ENCODE measurements around the gene GLRX. TPM values are rescaled to one million over a fixed set of nuclear protein-coding genes. Genes with fewer than 3 reads are reported as not detected.

Gene GLRX
- total and polyA plus RNA-seq, 2 of the 13 experiments (the other 11 are each of a cell fraction or from before 2014, with no cell fraction given): 63.8 to 499 TPM

DNA sequence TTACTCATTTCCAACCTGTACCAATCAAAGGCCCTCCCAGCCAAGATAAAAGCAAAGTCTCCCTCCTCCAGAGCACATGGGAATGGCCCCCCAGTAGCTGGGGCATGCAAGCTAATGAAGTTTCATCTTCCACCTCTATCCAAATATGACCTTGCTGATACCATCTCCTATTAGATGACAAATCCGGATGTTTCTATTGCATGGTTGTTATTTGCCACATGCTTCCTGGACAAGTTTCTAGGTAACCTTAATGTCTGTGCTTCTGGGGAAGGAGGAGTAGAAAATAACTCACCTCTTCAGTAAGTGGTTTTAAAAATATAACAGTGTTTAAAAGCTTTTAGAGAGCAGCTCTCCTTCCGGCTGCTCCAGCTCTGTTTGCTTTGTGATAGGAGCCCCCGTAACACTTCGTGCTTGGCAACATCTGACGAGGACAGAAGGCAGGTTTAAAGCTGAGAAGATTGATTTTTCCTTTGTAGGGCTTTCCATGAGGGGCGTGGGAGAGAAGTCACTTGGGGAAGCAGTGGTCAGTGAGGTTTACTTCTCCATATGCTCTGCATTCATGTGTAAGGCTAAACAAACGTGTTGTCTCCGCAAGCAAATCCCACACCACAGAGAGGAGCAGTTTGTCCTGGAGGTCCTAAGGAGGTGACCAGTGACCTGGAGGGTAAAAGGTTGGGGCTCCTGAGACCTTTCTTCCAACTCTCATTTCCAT, 40.3 kb upstream of the GLRX start (continued):
- TF ChIP-seq ZZZ3 (CRISPR knock-in tag; IDR thresholded peaks at IDR 0.05; ENCODE audit: borderline replicate concordance) (no peak), ETV5 (CRISPR knock-in tag; IDR thresholded peaks at IDR 0.05; ENCODE audit: borderline replicate concordance) (peak; percentile 99), MED8 (CRISPR knock-in tag; IDR thresholded peaks at IDR 0.05; ENCODE audit: insufficient replicate concordance) (peak; percentile 71), HNRNPLL (IDR thresholded peaks at IDR 0.05; ENCODE audit: low read depth, low read length, poor library complexity, severe bottlenecking) (no peak), DNMT1 (CRISPR knock-in tag; IDR thresholded peaks at IDR 0.05) (no peak), SALL2 (CRISPR knock-in tag; IDR thresholded peaks at IDR 0.05) (no peak), HOXA3 (CRISPR knock-in tag; IDR thresholded peaks at IDR 0.05) (peak; percentile 26; the same call in 1 of the 2 replicates), ZNF296 (CRISPR knock-in tag; conservative IDR thresholded peaks at IDR 0.05) (no peak)
- TF ChIP-seq, protein P1, sequence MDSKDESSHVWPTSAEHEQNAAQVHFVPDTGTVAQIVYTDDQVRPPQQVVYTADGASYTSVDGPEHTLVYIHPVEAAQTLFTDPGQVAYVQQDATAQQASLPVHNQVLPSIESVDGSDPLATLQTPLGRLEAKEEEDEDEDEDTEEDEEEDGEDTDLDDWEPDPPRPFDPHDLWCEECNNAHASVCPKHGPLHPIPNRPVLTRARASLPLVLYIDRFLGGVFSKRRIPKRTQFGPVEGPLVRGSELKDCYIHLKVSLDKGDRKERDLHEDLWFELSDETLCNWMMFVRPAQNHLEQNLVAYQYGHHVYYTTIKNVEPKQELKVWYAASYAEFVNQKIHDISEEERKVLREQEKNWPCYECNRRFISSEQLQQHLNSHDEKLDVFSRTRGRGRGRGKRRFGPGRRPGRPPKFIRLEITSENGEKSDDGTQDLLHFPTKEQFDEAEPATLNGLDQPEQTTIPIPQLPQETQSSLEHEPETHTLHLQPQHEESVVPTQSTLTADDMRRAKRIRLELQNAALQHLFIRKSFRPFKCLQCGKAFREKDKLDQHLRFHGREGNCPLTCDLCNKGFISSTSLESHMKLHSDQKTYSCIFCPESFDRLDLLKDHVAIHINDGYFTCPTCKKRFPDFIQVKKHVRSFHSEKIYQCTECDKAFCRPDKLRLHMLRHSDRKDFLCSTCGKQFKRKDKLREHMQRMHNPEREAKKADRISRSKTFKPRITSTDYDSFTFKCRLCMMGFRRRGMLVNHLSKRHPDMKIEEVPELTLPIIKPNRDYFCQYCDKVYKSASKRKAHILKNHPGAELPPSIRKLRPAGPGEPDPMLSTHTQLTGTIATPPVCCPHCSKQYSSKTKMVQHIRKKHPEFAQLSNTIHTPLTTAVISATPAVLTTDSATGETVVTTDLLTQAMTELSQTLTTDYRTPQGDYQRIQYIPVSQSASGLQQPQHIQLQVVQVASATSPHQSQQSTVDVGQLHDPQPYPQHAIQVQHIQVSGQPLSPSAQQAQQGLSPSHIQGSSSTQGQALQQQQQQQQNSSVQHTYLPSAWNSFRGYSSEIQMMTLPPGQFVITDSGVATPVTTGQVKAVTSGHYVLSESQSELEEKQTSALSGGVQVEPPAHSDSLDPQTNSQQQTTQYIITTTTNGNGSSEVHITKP (CRISPR knock-in tag; IDR thresholded peaks at IDR 0.05; ENCODE audit: low read depth): 0 out of 2 replicates have a peak, but pooled peaks have one; percentile 18
- TF ChIP-seq, protein P2, sequence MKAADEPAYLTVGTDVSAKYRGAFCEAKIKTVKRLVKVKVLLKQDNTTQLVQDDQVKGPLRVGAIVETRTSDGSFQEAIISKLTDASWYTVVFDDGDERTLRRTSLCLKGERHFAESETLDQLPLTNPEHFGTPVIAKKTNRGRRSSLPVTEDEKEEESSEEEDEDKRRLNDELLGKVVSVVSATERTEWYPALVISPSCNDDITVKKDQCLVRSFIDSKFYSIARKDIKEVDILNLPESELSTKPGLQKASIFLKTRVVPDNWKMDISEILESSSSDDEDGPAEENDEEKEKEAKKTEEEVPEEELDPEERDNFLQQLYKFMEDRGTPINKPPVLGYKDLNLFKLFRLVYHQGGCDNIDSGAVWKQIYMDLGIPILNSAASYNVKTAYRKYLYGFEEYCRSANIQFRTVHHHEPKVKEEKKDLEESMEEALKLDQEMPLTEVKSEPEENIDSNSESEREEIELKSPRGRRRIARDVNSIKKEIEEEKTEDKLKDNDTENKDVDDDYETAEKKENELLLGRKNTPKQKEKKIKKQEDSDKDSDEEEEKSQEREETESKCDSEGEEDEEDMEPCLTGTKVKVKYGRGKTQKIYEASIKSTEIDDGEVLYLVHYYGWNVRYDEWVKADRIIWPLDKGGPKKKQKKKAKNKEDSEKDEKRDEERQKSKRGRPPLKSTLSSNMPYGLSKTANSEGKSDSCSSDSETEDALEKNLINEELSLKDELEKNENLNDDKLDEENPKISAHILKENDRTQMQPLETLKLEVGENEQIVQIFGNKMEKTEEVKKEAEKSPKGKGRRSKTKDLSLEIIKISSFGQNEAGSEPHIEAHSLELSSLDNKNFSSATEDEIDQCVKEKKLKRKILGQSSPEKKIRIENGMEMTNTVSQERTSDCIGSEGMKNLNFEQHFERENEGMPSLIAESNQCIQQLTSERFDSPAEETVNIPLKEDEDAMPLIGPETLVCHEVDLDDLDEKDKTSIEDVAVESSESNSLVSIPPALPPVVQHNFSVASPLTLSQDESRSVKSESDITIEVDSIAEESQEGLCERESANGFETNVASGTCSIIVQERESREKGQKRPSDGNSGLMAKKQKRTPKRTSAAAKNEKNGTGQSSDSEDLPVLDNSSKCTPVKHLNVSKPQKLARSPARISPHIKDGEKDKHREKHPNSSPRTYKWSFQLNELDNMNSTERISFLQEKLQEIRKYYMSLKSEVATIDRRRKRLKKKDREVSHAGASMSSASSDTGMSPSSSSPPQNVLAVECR (CRISPR knock-in tag; IDR thresholded peaks at IDR 0.05; ENCODE audit: borderline replicate concordance): peak; percentile 41; the same call in 1 of the 2 replicates

Data from HepG2 (cell line).